ENCODE measurements around the gene KIR2DL1.
"Not testable (repeated sequence)": the region's sequence is repeated elsewhere in the genome, so short reads cannot be mapped to it uniquely, and the experiment has no call there.

KIR2DL1 gene

GRCh38 chr19:54817670-54818536, 48.3 kb downstream of the KIR2DL1 start:
- no peak for DNase-seq (ENCODE audit: low read depth in 2 of 2)

- DNase-seq (ENCODE audit: low read depth in 2 of 2): not testable (repeated sequence)
Measured at GRCh38 chr19:54824416-54824815, 54.8 kb downstream of the KIR2DL1 start.

- not testable (repeated sequence) for DNase-seq (ENCODE audit: low read depth in 2 of 2)
Measured at GRCh38 chr19:54825326-54825725, 55.7 kb downstream of the KIR2DL1 start.

GRCh38 chr19:54828064-54828463, 58.5 kb downstream of the KIR2DL1 start:
- DNase-seq (ENCODE audit: low read depth in 2 of 2): not testable (repeated sequence)

GRCh38 chr19:54832496-54832895, 62.9 kb downstream of the KIR2DL1 start, which contains the start of gene KIR2DS4:
Gene KIR2DS4 (plus strand): TSS chr19:54832676.
- not testable (repeated sequence) for DNase-seq (ENCODE audit: low read depth in 2 of 2)
